ENCODE data around the gene BCAS1.

- TF ChIP-seq CTCF (IDR thresholded peaks at IDR 0.05) (no peak), POLR2AphosphoS5 (IDR thresholded peaks at IDR 0.05) (no peak), POLR2A (IDR thresholded peaks at IDR 0.05) (no peak), EP300 (IDR thresholded peaks at IDR 0.05) (no peak)
These were observed 128.5 kb downstream of the BCAS1 start for GRCh38 chr20:53941680-53942471.
